Activated CD4-positive, alpha-beta memory T cell treated with anti-CD3 and anti-CD28 coated beads for 36 hours (primary cell): ENCODE results near the gene PLEKHA7. TPM values are rescaled to one million over a fixed set of nuclear protein-coding genes. Genes with fewer than 3 reads are reported as not detected.
"Not testable (repeated sequence)": the region's sequence is repeated elsewhere in the genome, so short reads cannot be mapped to it uniquely, and the experiment has no call there.

ENCODE experiments used
- CTCF ChIA-PET: fragments of 350-600 bp; sonication (Branson Sonifier 250); formaldehyde crosslinking; loops from one replicate; lab custom pipeline; 2021; ENCODE audit warnings: antibody characterized with exemption, inconsistent platforms; lab: Charles Lee
- POLR2A ChIA-PET: fragments of 350-600 bp; sonication (Branson Sonifier 250); formaldehyde crosslinking; loops from one replicate; lab custom pipeline; 2021; ENCODE audit warnings: antibody characterized with exemption; lab: Charles Lee
- DNase-seq: peaks from one replicate; pipeline ENCODE4 v3.0.0-alpha.2; 2020
- H3K27ac Mint-ChIP-seq: one replicate; pipeline ENCODE4 v1.8.0; 2021; ENCODE audit warnings: mixed read lengths
- H3K27me3 Mint-ChIP-seq: one replicate; pipeline ENCODE4 v1.8.0; 2021; ENCODE audit warnings: mixed read lengths
- H3K36me3 Mint-ChIP-seq: one replicate; pipeline ENCODE4 v1.8.0; 2021; ENCODE audit warnings: mixed read lengths
- H3K4me1 Mint-ChIP-seq: one replicate; pipeline ENCODE4 v1.8.0; 2021; ENCODE audit warnings: low read depth, mixed read lengths
- H3K4me3 Mint-ChIP-seq: one replicate; pipeline ENCODE4 v1.8.0; 2021; ENCODE audit warnings: mild to moderate bottlenecking, mixed read lengths
- H3K9me3 Mint-ChIP-seq: one replicate; pipeline ENCODE4 v1.8.0; 2021; ENCODE audit warnings: mixed read lengths
- intact Hi-C: fragments of 100-400 bp; cut with micrococcal nuclease; formaldehyde crosslinking; loops from one replicate; pipeline ENCODE4 v1.15.1; 2023
- total RNA-seq, 2 experiments: library from RNA; stranded (reverse); gene quantifications; one replicate each; pipeline ENCODE4 v1.2.3, GENCODE V29; 2021

Gene PLEKHA7
- total RNA-seq, 2 experiments from 2014 or later, result 5.1 to 5.3 TPM

- Mint-ChIP-seq H3K36me3 (no peaks in the 10 kb centered on the region), H3K9me3 (no peaks in the 10 kb centered on the region), H3K27ac (no peak overlapping the region), H3K4me3 (no peak overlapping the region), H3K4me1 (peaks cover 18% of the 10 kb centered on the region), H3K27me3 (peaks cover 39% of the 10 kb centered on the region)
- intact Hi-C loops, result no loop called here
- CTCF ChIA-PET, result no interaction called here
- POLR2A ChIA-PET, result no interaction called here
- no peak for DNase-seq
Observed at GRCh38 chr11:16926883-16927626, 87.2 kb downstream of the PLEKHA7 start.

DNA sequence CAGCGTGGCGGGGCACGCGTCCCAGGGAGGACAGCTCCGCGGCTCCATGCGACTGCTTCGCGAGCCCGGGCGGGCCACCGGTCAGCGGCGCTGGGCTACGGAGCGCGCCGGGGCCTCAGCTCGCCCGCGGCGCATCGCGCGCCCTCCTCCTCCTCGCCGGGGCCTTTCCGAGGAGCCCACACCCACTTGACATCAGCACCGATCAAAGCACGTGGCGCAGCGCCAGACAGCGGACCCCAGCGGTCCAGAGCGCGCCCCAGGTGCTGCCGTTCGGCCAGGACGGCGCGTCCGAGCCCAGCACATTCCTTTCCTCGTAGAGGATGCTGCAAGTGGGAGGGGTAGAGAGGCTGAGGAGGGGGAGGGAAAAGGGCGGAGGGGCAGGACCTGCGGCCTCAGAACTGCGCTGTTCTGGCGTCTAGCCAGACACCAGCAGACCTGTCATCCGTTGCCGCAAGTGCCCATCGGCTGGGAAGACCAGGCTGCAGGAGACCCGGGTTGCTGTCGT lies 88.6 kb downstream of the PLEKHA7 start:
- no peak overlapping the region for H3K27ac Mint-ChIP-seq
- ChIA-PET CTCF (no interaction called here), POLR2A (no interaction called here)
- H3K4me3 Mint-ChIP-seq, result peak overlapping the region; percentile 76
- no peaks in the 10 kb centered on the region for H3K36me3 Mint-ChIP-seq
- H3K9me3 Mint-ChIP-seq, result no peaks in the 10 kb centered on the region
- DNase-seq, result peak; percentile 35
- H3K4me1 Mint-ChIP-seq, result peaks cover 23% of the 10 kb centered on the region
- peaks cover 39% of the 10 kb centered on the region for H3K27me3 Mint-ChIP-seq
- intact Hi-C loops, result loop anchor here (2.0 kb wide), 1 partner anchor 105 kb away; no protein-coding TSS in a partner anchor

GRCh38 chr11:16924826-16925560 lies 89.2 kb downstream of the PLEKHA7 start:
- H3K36me3 Mint-ChIP-seq, result no peaks in the 10 kb centered on the region
- CTCF ChIA-PET, result no interaction called here
- peak overlapping the region; percentile 66 for H3K4me3 Mint-ChIP-seq
- no peak overlapping the region for H3K27ac Mint-ChIP-seq
- peaks cover 23% of the 10 kb centered on the region for H3K4me1 Mint-ChIP-seq
- peaks cover 38% of the 10 kb centered on the region for H3K27me3 Mint-ChIP-seq
- no peaks in the 10 kb centered on the region for H3K9me3 Mint-ChIP-seq
- no peak for DNase-seq
- intact Hi-C loops, result loop anchor here (2.0 kb wide), 1 partner anchor 104 kb away; no protein-coding TSS in a partner anchor
- POLR2A ChIA-PET, result no interaction called here

- Mint-ChIP-seq H3K27ac (no peak overlapping the region), H3K4me3 (peak overlapping the region; percentile 66), H3K4me1 (peaks cover 23% of the 10 kb centered on the region), H3K9me3 (no peaks in the 10 kb centered on the region), H3K27me3 (peaks cover 36% of the 10 kb centered on the region), H3K36me3 (no peaks in the 10 kb centered on the region)
- CTCF ChIA-PET, result no interaction called here
- intact Hi-C loops, result loop anchor here (2.0 kb wide), 1 partner anchor 104 kb away; no protein-coding TSS in a partner anchor
- peak; percentile 36 for DNase-seq
- POLR2A ChIA-PET, result no interaction called here
Observed at GRCh38 chr11:16924462-16924825, 89.8 kb downstream of the PLEKHA7 start.

DNA sequence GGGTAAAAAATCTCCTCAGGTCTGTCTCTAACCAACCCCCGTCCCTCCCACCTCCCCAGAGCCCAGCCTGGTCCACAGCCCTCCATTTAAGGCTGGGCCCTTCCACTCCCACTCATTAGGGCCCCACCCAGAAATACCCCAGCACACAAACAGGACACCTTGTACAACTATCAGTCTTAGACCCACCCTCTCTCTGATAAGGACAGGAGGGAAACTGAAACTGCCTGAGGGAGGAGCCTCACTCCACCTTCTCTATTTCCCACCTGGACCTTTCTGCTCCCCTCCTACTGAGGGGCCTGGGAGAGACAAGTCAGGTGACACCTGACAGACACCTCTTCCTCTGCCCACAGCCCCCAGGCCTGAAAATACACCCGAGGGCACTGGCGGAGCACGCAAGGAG lies 90.2 kb downstream of the PLEKHA7 start:
- intact Hi-C loops, result loop anchor here (2.0 kb wide), 1 partner anchor 103 kb away; no protein-coding TSS in a partner anchor
- CTCF ChIA-PET, result no interaction called here
- H3K4me3 Mint-ChIP-seq, result peak overlapping the region; percentile 66
- peaks cover 36% of the 10 kb centered on the region for H3K27me3 Mint-ChIP-seq
- no peaks in the 10 kb centered on the region for H3K9me3 Mint-ChIP-seq
- H3K36me3 Mint-ChIP-seq, result no peaks in the 10 kb centered on the region
- H3K27ac Mint-ChIP-seq, result no peak overlapping the region
- POLR2A ChIA-PET, result no interaction called here
- DNase-seq, result no peak
- peaks cover 23% of the 10 kb centered on the region for H3K4me1 Mint-ChIP-seq

GRCh38 chr11:16921668-16922067 lies 92.5 kb downstream of the PLEKHA7 start:
- intact Hi-C loops, result loop anchor here (1.0 kb wide), 1 partner anchor 19 kb away; no protein-coding TSS in a partner anchor
- H3K9me3 Mint-ChIP-seq, result no peaks in the 10 kb centered on the region
- ChIA-PET CTCF (interaction anchor here (0.8 to 1.5 kb wide), 4 partner anchors 19 to 142 kb away, joined by 3 to 5 read pairs (median 4); no protein-coding TSS in a partner anchor), POLR2A (interaction anchor here (1.0 to 1.5 kb wide), 3 partner anchors 19 to 171 kb away, joined by 3 to 6 read pairs (median 3); no protein-coding TSS in a partner anchor)
- H3K27ac Mint-ChIP-seq, result no peak overlapping the region
- no peak for DNase-seq
- H3K4me3 Mint-ChIP-seq, result no peak overlapping the region
- H3K4me1 Mint-ChIP-seq, result peaks cover 23% of the 10 kb centered on the region
- H3K27me3 Mint-ChIP-seq, result peaks cover 31% of the 10 kb centered on the region
- H3K36me3 Mint-ChIP-seq, result no peaks in the 10 kb centered on the region

DNA sequence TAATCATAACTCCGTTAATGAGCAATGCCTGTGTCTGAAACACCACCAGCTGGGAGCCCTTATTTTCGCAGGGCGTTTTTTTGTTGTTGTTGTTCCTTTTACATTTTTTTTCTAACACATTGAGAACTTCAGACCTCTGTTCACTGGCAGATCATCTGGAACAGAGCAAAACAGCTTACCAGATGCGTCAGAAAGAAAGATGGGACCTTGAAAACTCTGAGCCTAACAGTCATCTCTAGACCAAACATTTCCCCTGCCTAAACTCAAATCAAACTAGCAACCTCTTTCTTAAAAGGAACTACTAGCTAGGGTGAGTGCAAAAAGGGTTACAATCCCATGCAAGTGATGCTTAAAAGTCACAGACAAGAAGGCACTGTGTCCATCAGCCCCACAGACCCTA lies 93.2 kb downstream of the PLEKHA7 start:
- no peaks in the 10 kb centered on the region for H3K36me3 Mint-ChIP-seq
- intact Hi-C loops, result loop anchor here (1.0 kb wide), 1 partner anchor 19 kb away; no protein-coding TSS in a partner anchor
- POLR2A ChIA-PET, result interaction anchor here (1.0 to 1.5 kb wide), 2 partner anchors 18 to 170 kb away, joined by 3 to 6 read pairs; no protein-coding TSS in a partner anchor
- DNase-seq, result no peak
- no peaks in the 10 kb centered on the region for H3K9me3 Mint-ChIP-seq
- peak overlapping the region; percentile 60 for H3K27ac Mint-ChIP-seq
- peaks cover 20% of the 10 kb centered on the region for H3K4me1 Mint-ChIP-seq
- H3K27me3 Mint-ChIP-seq, result peaks cover 26% of the 10 kb centered on the region
- H3K4me3 Mint-ChIP-seq, result no peak overlapping the region
- CTCF ChIA-PET, result interaction anchor here (0.8 to 1.0 kb wide), 3 partner anchors 19 to 142 kb away, joined by 3 to 5 read pairs (median 3); no protein-coding TSS in a partner anchor

DNA sequence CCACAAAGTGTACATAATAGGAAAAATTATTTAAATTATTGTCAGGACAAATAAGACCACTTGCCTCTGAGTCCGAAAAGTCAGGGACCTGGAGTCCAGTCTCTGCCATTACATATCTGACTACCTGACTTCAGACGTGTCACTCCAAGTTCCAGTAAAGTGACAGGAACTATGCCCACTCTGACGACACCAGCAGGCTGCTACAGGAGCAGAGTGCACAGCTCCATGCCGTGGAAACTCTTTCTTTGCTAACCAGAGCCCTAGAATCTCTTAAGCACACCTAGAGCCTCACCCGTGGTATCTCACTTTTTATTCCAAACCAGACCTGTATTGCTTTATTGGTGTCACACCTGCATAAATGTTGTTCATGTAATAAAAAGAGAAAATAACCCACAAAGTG lies 93.7 kb downstream of the PLEKHA7 start:
- CTCF ChIA-PET, result interaction anchor here (0.7 to 1.0 kb wide), 4 partner anchors 18 to 1883 kb away, joined by 3 read pairs; no protein-coding TSS in a partner anchor
- POLR2A ChIA-PET, result interaction anchor here (1.0 to 1.5 kb wide), 2 partner anchors 18 to 170 kb away, joined by 3 to 6 read pairs; no protein-coding TSS in a partner anchor

DNA sequence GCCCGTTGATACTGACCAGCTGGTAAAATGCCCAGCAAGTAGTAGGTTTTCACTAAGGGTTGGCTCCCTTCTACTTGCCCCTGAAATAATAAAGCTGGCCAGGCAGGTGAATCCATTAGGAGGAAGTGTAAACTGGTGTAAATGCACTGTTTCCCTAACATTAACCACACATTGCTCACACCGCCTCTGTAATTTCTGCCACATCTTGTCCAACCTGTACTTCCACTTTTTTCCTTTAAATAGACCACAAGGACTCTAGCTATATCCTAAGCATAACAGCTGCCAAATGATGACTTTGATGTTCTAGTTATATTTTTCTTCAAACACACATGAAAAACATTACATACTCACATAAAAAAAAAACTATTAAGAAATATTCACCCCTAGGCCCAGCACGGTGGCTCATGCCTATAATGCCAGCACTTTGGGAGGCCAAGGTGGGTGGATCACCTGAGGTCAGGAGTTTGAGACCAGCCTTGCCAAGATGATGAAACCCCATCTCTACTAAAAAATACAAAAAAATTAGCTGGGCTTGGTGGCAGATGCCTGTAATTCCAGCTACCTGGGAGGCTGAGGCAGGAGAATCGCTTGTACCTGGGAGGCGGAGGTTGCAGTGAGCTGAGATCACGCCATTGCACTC lies 95.6 kb downstream of the PLEKHA7 start:
- H3K36me3 Mint-ChIP-seq, POLR2A ChIA-PET, intact Hi-C loops, H3K4me1 Mint-ChIP-seq, H3K27ac Mint-ChIP-seq, DNase-seq, H3K4me3 Mint-ChIP-seq, H3K9me3 Mint-ChIP-seq, H3K27me3 Mint-ChIP-seq: not testable (repeated sequence)
- CTCF ChIA-PET, result interaction anchor here (2.2 kb wide), 1 partner anchor 99 kb away, joined by 7 read pairs; no protein-coding TSS in a partner anchor

More for the DNA sequence above, 93.7 kb downstream of the PLEKHA7 start:
- H3K27me3 Mint-ChIP-seq, result peaks cover 22% of the 10 kb centered on the region
- no peak overlapping the region for H3K4me3 Mint-ChIP-seq
- H3K36me3 Mint-ChIP-seq, result no peaks in the 10 kb centered on the region
- DNase-seq, result no peak
- intact Hi-C loops, result no loop called here
- H3K27ac Mint-ChIP-seq, result no peak overlapping the region
- H3K4me1 Mint-ChIP-seq, result peaks cover 17% of the 10 kb centered on the region
- H3K9me3 Mint-ChIP-seq, result no peaks in the 10 kb centered on the region

DNA sequence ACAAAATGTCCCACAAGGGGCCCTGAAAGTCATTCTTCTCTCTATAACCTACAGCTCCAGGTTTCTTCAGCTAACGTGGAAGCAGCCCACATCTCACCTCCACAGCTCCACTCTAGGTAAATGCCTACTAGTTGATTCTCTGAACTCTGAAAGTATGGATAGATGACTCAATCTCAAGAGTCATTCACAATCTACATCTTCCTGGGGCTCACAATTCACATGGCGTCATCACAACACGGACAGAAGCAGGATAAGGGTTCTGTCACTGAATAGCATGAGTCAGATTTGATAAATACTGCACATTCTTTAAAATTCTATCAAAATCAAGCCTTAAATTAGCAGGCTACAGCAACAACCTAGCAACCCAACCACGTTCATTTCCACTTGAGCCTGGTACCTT lies 96.3 kb downstream of the PLEKHA7 start:
- H3K4me3 Mint-ChIP-seq, result no peak overlapping the region
- H3K9me3 Mint-ChIP-seq, result no peaks in the 10 kb centered on the region
- H3K27me3 Mint-ChIP-seq, result peaks cover 3% of the 10 kb centered on the region
- DNase-seq, result no peak
- POLR2A ChIA-PET, result no interaction called here
- intact Hi-C loops, result no loop called here
- H3K4me1 Mint-ChIP-seq, result peaks cover 5% of the 10 kb centered on the region
- CTCF ChIA-PET, result interaction anchor here (2.2 kb wide), 1 partner anchor 98 kb away, joined by 7 read pairs; no protein-coding TSS in a partner anchor
- H3K36me3 Mint-ChIP-seq, result no peaks in the 10 kb centered on the region
- H3K27ac Mint-ChIP-seq, result no peak overlapping the region

GRCh38 chr11:16912692-16913111 lies 101.5 kb downstream of the PLEKHA7 start:
- Mint-ChIP-seq H3K27ac (no peak overlapping the region), H3K4me1 (peaks cover 32% of the 10 kb centered on the region), H3K36me3 (no peaks in the 10 kb centered on the region), H3K9me3 (no peaks in the 10 kb centered on the region), H3K27me3 (no peaks in the 10 kb centered on the region), H3K4me3 (no peak overlapping the region)
- intact Hi-C loops, result no loop called here
- ChIA-PET CTCF (interaction anchor here (1.2 to 2.9 kb wide), 3 partner anchors 9 to 127 kb away, joined by 3 to 17 read pairs (median 4); no protein-coding TSS in a partner anchor), POLR2A (no interaction called here)
- no peak for DNase-seq
